ENCODE measurements around the gene PCDHGA1. TPM values are rescaled to one million over a fixed set of nuclear protein-coding genes. Genes with fewer than 3 reads are reported as not detected.
"Not testable (repeated sequence)": the region's sequence is repeated elsewhere in the genome, so short reads cannot be mapped to it uniquely, and the experiment has no call there.

Gene PCDHGA1
- total RNA-seq, 1 experiment from 2014 or later = not detected

- no peak for DNase-seq (ENCODE audit: low spot score)
- in situ Hi-C loops (cut with HindIII; ENCODE audit: low sequenced_read_pairs) = no loop called here
Observed at GRCh38 chr5:141427783-141428426, 97.6 kb downstream of the PCDHGA1 start.

GRCh38 chr5:141430332-141431113 is 100.2 kb downstream of the PCDHGA1 start, which contains the start of gene PCDHGA12:
TSS of gene PCDHGA12 (plus strand) at chr5:141430507. CDS start at chr5:141430760, 253 bp downstream.
- in situ Hi-C loops (cut with HindIII; ENCODE audit: low sequenced_read_pairs) = no loop called here
- DNase-seq (ENCODE audit: low spot score) = peak; percentile 23

DNA sequence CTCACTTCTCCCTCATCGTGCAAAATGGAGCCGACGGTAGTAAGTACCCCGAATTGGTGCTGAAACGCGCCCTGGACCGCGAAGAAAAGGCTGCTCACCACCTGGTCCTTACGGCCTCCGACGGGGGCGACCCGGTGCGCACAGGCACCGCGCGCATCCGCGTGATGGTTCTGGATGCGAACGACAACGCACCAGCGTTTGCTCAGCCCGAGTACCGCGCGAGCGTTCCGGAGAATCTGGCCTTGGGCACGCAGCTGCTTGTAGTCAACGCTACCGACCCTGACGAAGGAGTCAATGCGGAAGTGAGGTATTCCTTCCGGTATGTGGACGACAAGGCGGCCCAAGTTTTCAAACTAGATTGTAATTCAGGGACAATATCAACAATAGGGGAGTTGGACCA is 101.0 kb downstream of the PCDHGA1 start:
- in situ Hi-C loops (cut with HindIII; ENCODE audit: low sequenced_read_pairs) = no loop called here
- DNase-seq (ENCODE audit: low spot score) = no peak

- DNase-seq (ENCODE audit: low spot score); in situ Hi-C loops (cut with HindIII; ENCODE audit: low sequenced_read_pairs): not testable (repeated sequence)
Observed at GRCh38 chr5:141432308-141432707, 102.0 kb downstream of the PCDHGA1 start.

DNA sequence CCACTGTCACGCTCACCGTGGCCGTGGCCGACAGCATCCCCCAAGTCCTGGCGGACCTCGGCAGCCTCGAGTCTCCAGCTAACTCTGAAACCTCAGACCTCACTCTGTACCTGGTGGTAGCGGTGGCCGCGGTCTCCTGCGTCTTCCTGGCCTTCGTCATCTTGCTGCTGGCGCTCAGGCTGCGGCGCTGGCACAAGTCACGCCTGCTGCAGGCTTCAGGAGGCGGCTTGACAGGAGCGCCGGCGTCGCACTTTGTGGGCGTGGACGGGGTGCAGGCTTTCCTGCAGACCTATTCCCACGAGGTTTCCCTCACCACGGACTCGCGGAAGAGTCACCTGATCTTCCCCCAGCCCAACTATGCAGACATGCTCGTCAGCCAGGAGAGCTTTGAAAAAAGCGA is 102.4 kb downstream of the PCDHGA1 start:
- in situ Hi-C loops (cut with HindIII; ENCODE audit: low sequenced_read_pairs); DNase-seq (ENCODE audit: low spot score): not testable (repeated sequence)

DNA sequence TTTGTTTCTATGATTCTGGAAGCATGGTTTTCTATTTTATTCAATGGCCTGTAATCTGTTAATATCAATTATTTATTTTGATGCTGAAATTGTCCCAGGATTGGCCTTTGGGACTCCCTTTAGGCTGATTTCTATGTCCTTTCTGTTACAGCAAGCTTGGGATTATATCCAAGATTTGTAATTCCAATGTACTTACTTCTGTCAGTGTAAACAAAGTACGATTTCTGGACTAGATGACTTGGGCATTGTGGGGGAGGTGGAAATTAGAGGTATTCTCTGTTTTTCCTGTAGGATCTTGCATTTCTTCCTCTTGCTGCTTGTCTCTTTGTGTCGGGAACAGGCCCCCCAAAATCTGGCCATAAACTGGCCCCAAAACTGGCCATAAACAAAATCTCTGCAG is 103.7 kb downstream of the PCDHGA1 start:
- in situ Hi-C loops (cut with HindIII; ENCODE audit: low sequenced_read_pairs) = no loop called here
- no peak for DNase-seq (ENCODE audit: low spot score)

- in situ Hi-C loops (cut with HindIII; ENCODE audit: low sequenced_read_pairs) = no loop called here
- no peak for DNase-seq (ENCODE audit: low spot score)
Observed at GRCh38 chr5:141437221-141437620, 106.9 kb downstream of the PCDHGA1 start.

- in situ Hi-C loops (cut with HindIII; ENCODE audit: low sequenced_read_pairs) = no loop called here
- DNase-seq (ENCODE audit: low spot score) = peak; percentile 2
Observed at GRCh38 chr5:141439411-141440141, 109.3 kb downstream of the PCDHGA1 start.

GRCh38 chr5:141440341-141440740 is 110.0 kb downstream of the PCDHGA1 start:
- no peak for DNase-seq (ENCODE audit: low spot score)
- in situ Hi-C loops (cut with HindIII; ENCODE audit: low sequenced_read_pairs) = no loop called here

- in situ Hi-C loops (cut with HindIII; ENCODE audit: low sequenced_read_pairs) = no loop called here
- DNase-seq (ENCODE audit: low spot score) = no peak
Observed at GRCh38 chr5:141441571-141442170, 111.4 kb downstream of the PCDHGA1 start.

DNA sequence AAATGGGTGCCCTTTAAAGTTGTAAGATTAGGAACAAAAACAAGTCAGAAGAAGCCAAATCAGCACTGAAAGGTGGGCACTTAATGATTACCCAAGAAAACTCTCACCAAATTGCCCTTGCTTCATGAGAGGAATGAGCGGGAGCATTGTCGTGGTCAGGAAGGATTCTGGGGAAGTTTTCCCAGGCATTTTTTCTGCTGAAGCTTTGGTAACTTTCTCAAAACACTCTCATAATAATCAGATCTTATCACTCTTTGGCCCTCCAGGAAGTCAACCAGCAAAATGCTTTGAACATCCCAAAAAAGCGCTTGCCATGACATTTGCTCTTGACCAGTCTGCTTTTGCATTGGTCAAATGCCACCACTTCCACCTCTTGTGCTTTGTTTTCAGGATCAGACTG is 135.0 kb downstream of the PCDHGA1 start:
- in situ Hi-C loops (cut with HindIII; ENCODE audit: low sequenced_read_pairs) = no loop called here
- no peak for DNase-seq (ENCODE audit: low spot score)

GRCh38 chr5:141475625-141476131 is 145.4 kb downstream of the PCDHGA1 start, which contains the start of gene PCDHGC3:
TSS of gene PCDHGC3 (plus strand) at chr5:141475966. CDS start at chr5:141476117, 151 bp downstream.
- DNase-seq (ENCODE audit: low spot score) = peak; percentile 97
- in situ Hi-C loops (cut with HindIII; ENCODE audit: low sequenced_read_pairs) = no loop called here

DNA sequence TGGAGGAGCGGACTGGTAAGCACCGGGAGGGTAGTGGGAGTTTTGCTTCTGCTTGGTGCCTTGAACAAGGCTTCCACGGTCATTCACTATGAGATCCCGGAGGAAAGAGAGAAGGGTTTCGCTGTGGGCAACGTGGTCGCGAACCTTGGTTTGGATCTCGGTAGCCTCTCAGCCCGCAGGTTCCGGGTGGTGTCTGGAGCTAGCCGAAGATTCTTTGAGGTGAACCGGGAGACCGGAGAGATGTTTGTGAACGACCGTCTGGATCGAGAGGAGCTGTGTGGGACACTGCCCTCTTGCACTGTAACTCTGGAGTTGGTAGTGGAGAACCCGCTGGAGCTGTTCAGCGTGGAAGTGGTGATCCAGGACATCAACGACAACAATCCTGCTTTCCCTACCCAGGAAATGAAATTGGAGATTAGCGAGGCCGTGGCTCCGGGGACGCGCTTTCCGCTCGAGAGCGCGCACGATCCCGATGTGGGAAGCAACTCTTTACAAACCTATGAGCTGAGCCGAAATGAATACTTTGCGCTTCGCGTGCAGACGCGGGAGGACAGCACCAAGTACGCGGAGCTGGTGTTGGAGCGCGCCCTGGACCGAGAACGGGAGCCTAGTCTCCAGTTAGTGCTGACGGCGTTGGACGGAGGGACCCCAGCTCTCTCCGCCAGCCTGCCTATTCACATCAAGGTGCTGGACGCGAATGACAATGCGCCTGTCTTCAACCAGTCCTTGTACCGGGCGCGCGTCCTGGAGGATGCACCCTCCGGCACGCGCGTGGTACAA is 146.0 kb downstream of the PCDHGA1 start:
- peak; percentile 78 for DNase-seq (ENCODE audit: low spot score)

DNA sequence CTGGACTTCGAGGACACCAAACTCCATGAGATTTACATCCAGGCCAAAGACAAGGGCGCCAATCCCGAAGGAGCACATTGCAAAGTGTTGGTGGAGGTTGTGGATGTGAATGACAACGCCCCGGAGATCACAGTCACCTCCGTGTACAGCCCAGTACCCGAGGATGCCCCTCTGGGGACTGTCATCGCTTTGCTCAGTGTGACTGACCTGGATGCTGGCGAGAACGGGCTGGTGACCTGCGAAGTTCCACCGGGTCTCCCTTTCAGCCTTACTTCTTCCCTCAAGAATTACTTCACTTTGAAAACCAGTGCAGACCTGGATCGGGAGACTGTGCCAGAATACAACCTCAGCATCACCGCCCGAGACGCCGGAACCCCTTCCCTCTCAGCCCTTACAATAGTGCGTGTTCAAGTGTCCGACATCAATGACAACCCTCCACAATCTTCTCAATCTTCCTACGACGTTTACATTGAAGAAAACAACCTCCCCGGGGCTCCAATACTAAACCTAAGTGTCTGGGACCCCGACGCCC is 146.8 kb downstream of the PCDHGA1 start:
- in situ Hi-C loops (cut with HindIII; ENCODE audit: low sequenced_read_pairs) = no loop called here
- DNase-seq (ENCODE audit: low spot score) = no peak

More for the DNA sequence above, 146.0 kb downstream of the PCDHGA1 start:
- in situ Hi-C loops (cut with HindIII; ENCODE audit: low sequenced_read_pairs) = no loop called here

GRCh38 chr5:141477815-141478214 is 147.5 kb downstream of the PCDHGA1 start:
- peak; percentile 49 for DNase-seq (ENCODE audit: low spot score)
- in situ Hi-C loops (cut with HindIII; ENCODE audit: low sequenced_read_pairs) = no loop called here

DNA sequence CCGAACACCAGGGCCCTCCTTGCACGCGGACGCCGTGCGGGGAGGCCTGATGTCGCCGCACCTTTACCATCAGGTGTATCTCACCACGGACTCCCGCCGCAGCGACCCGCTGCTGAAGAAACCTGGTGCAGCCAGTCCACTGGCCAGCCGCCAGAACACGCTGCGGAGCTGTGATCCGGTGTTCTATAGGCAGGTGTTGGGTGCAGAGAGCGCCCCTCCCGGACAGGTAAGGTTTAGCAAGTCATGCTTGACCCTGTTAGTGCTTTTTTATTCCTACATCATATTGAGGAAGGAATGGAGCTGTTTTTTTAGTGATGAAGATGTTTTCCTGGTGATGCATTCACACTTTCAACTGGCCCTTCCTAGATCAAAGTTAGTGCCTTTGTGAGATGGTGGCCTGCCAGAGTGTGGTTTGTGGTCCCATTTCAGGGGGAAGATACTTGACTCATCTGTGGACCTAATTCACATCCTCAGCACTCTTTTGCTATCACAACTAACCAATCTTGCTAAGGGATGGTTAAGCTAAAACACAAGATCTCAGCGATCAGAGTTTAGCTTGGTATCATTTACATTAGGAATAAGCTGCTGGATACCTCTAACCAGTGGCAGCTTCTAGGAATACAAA is 148.1 kb downstream of the PCDHGA1 start:
- in situ Hi-C loops (cut with HindIII; ENCODE audit: low sequenced_read_pairs) = no loop called here
- DNase-seq (ENCODE audit: low spot score) = peak; percentile 70

DNA sequence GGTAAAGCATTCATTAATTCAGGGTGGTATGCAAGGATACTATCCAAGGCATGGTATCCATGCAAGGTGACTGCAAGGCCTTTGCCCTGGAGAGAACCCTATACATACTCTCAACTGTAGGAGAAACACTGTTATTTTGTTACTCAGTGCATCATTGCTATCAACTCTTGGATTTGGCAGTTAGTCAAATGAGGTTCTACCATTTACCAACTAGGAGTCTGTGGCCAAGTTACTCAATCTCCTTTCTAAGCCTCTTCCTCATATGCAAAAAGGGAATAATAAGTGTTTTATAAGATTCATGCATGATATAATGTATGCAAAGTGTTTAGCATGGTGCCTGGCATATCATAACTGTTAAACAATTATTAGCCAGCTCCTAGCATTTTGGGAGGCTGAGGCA is 149.5 kb downstream of the PCDHGA1 start:
- no peak for DNase-seq (ENCODE audit: low spot score)
- in situ Hi-C loops (cut with HindIII; ENCODE audit: low sequenced_read_pairs) = no loop called here

DNA sequence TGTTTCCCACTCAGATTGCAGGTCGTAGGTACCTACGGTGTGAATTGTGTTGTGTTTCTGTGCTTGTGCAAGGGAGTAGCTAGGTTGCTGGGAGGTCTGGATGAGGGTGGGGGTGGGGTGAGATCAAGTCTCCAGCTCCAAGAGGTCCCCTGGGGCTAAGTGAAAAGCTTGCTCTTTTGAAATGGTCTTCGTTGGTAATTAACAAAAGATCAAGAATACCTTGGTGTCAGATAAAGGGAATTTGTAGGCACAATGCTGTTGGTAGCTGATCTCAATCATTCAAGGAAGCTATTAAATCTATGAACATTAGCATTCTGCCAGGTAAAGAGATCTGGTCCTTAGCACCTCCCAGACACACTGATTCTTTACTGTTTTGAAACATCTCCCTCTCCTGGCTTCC is 153.6 kb downstream of the PCDHGA1 start:
- in situ Hi-C loops (cut with HindIII; ENCODE audit: low sequenced_read_pairs) = no loop called here
- DNase-seq (ENCODE audit: low spot score) = no peak
